Measurements from ENCODE around the gene UNC80. TPM values are rescaled to one million over a fixed set of nuclear protein-coding genes. Genes with fewer than 3 reads are reported as not detected.

UNC80 gene
- total RNA-seq, 1 donor from 2014 or later, result 0.11 TPM

GRCh38 chr2:209809256-209809655, 37.6 kb downstream of the UNC80 start:
- no peak overlapping the region for H3K4me3 ChIP-seq
- DNase-seq (ENCODE audit: low spot score in 2 of 2), result no peak
- no peaks in the 10 kb centered on the region for H3K36me3 ChIP-seq
- intact Hi-C loops (cut with DNase I), result no loop called here
- H3K9me3 ChIP-seq, result no peaks in the 10 kb centered on the region
- H3K27ac ChIP-seq, result no peak overlapping the region
- H3K27me3 ChIP-seq, result no peaks in the 10 kb centered on the region
- no peak for TF ChIP-seq CTCF (IDR thresholded peaks at IDR 0.05)
- H3K4me1 ChIP-seq, result no peaks in the 10 kb centered on the region

- no peaks in the 10 kb centered on the region for H3K36me3 ChIP-seq
- no peaks in the 10 kb centered on the region for H3K27me3 ChIP-seq
- no peaks in the 10 kb centered on the region for H3K4me1 ChIP-seq
- TF ChIP-seq CTCF (IDR thresholded peaks at IDR 0.05), result no peak
- DNase-seq (ENCODE audit: low spot score in 2 of 2), result no peak
- intact Hi-C loops (cut with DNase I), result no loop called here
- no peak overlapping the region for H3K27ac ChIP-seq
- H3K9me3 ChIP-seq, result no peaks in the 10 kb centered on the region
- H3K4me3 ChIP-seq, result no peak overlapping the region
Observed at GRCh38 chr2:209817844-209818271, 46.2 kb downstream of the UNC80 start.

GRCh38 chr2:209818939-209819338, 47.3 kb downstream of the UNC80 start:
- H3K27ac ChIP-seq, result no peak overlapping the region
- intact Hi-C loops (cut with DNase I), result no loop called here
- H3K9me3 ChIP-seq, result no peaks in the 10 kb centered on the region
- TF ChIP-seq CTCF (IDR thresholded peaks at IDR 0.05), result no peak
- no peaks in the 10 kb centered on the region for H3K4me1 ChIP-seq
- no peaks in the 10 kb centered on the region for H3K27me3 ChIP-seq
- no peak for DNase-seq (ENCODE audit: low spot score in 2 of 2)
- no peaks in the 10 kb centered on the region for H3K36me3 ChIP-seq
- no peak overlapping the region for H3K4me3 ChIP-seq

- Histone ChIP-seq H3K27ac (no peak overlapping the region), H3K9me3 (no peaks in the 10 kb centered on the region), H3K27me3 (no peaks in the 10 kb centered on the region), H3K36me3 (no peaks in the 10 kb centered on the region), H3K4me3 (no peak overlapping the region), H3K4me1 (no peaks in the 10 kb centered on the region)
- intact Hi-C loops (cut with DNase I), result no loop called here
- DNase-seq (ENCODE audit: low spot score in 2 of 2), result no peak
- TF ChIP-seq CTCF (IDR thresholded peaks at IDR 0.05), result no peak
Observed at GRCh38 chr2:209821806-209822205, 50.2 kb downstream of the UNC80 start.

- H3K4me3 ChIP-seq, result no peak overlapping the region
- intact Hi-C loops (cut with DNase I), result no loop called here
- H3K4me1 ChIP-seq, result no peaks in the 10 kb centered on the region
- no peaks in the 10 kb centered on the region for H3K36me3 ChIP-seq
- no peak for DNase-seq (ENCODE audit: low spot score in 2 of 2)
- no peak overlapping the region for H3K27ac ChIP-seq
- H3K27me3 ChIP-seq, result no peaks in the 10 kb centered on the region
- TF ChIP-seq CTCF (IDR thresholded peaks at IDR 0.05), result no peak
- no peaks in the 10 kb centered on the region for H3K9me3 ChIP-seq
Observed at GRCh38 chr2:209823484-209823883, 51.9 kb downstream of the UNC80 start.

GRCh38 chr2:209824391-209824790, 52.8 kb downstream of the UNC80 start:
- TF ChIP-seq CTCF (IDR thresholded peaks at IDR 0.05), result no peak
- Histone ChIP-seq H3K36me3 (no peaks in the 10 kb centered on the region), H3K9me3 (no peaks in the 10 kb centered on the region), H3K27ac (no peak overlapping the region), H3K27me3 (no peaks in the 10 kb centered on the region), H3K4me1 (no peaks in the 10 kb centered on the region), H3K4me3 (no peak overlapping the region)
- intact Hi-C loops (cut with DNase I), result no loop called here
- no peak for DNase-seq (ENCODE audit: low spot score in 2 of 2)

Data from ascending aorta (tissue), 2 donors.